ENCODE measurements around the gene TMIGD1. TPM values are rescaled to one million over a fixed set of nuclear protein-coding genes. Genes with fewer than 3 reads are reported as not detected.
"Not testable (repeated sequence)": the region's sequence is repeated elsewhere in the genome, so short reads cannot be mapped to it uniquely, and the experiment has no call there.

Gene TMIGD1
- total and polyA plus RNA-seq, 2 donors: not detected

DNA sequence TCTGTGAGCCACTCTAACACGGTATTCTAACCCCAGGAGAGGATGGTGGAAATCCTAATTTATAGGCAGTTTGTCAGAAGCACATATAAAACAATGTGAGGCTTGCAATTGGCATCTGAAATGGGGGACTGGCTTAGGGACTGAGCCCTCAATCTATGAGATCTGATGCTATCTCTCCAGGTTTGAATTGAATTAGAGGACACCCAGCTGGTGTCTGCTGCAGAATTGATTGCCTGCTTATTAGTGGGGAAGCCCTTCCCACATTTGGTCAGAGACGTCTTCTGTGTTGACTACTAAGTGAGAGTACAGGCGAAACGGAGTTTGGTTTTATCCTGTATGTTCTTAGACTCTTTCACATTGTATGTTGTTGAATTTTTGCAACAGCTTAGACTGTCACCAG lies 13.6 kb upstream of the TMIGD1 start:
- H3K4me3 ChIP-seq (ENCODE audit: low read depth, low read length): no peak overlapping the region
- 42% methylated on average over 4 of the region's 4 CpGs for WGBS
- H3K27ac ChIP-seq (ENCODE audit: low read depth): no peak overlapping the region
- DNase-seq (ENCODE audit: extremely low spot score): no peak
- H3K4me1 ChIP-seq (ENCODE audit: insufficient read depth): no peaks in the 10 kb centered on the region
- no peaks in the 10 kb centered on the region for H3K36me3 ChIP-seq (ENCODE audit: insufficient read depth)

DNA sequence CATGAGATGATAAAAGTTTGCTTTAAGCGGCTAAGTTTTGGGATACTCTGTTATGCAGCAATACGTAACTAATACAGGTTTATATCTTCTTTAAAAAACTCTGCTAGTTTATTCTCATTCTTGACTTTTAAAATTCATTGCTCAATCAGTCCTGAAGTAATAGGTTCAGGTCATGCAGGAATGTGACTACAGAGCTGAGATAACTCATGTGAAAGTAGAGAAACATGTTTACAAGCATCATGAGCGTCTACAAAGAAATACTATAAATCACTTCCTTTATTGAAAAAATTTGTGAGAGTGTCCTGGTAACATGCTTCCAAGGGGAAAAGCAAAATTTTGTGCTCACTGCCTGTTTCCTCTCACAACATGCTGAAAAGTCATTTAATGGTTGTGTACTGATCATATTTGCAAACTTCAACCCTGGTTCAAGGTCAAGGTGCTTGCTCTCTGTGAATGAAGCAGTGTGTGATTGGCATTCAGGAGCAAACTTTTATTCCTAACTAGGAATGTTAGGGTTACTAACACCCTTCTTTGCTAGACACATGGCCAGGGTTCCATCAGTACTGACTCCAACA lies 12.5 kb upstream of the TMIGD1 start:
- DNase-seq (ENCODE audit: extremely low spot score): no peak
- Histone ChIP-seq H3K4me3 (ENCODE audit: low read depth, low read length) (no peak overlapping the region), H3K36me3 (ENCODE audit: insufficient read depth) (no peaks in the 10 kb centered on the region), H3K27ac (ENCODE audit: low read depth) (no peak overlapping the region), H3K4me1 (ENCODE audit: insufficient read depth) (no peaks in the 10 kb centered on the region)
- WGBS: 80% methylated on average over 3 of the region's 3 CpGs

DNA sequence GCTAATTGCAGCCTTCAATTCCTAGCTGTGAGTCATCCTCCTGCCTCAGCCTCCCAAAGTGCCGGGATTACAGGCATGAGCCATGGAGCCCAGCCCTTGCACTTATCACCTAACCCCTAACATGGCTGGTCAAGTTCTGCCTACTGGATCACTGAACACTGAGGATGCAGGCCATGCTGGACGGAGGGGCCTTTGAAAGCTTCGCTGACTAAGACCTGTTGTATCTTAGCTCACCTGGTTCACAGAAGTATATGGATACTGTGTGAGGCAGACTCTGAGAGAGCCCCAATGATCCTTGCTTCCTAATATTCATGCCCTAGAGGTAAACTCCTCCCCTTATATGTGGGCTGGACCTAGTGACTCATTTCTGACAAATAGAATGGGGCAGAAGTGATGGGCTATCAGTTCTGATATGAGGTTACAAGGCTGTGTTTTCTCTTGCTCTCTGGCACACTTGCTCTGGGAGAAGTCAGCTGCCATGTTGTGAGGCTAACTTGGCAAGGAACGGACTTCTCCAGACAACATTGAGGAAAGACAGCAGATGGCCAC lies 11.7 kb upstream of the TMIGD1 start:
- Histone ChIP-seq H3K4me3 (ENCODE audit: low read depth, low read length) (no peak overlapping the region), H3K4me1 (ENCODE audit: insufficient read depth) (peaks cover 1% of the 10 kb centered on the region), H3K36me3 (ENCODE audit: insufficient read depth) (no peaks in the 10 kb centered on the region), H3K27ac (ENCODE audit: low read depth) (no peak overlapping the region)
- no peak for DNase-seq (ENCODE audit: extremely low spot score)
- 91% methylated on average over 4 of the region's 4 CpGs for WGBS

GRCh38 chr17:30345089-30345433 lies 11.2 kb upstream of the TMIGD1 start:
- Histone ChIP-seq H3K4me1 (ENCODE audit: insufficient read depth) (peaks cover 1% of the 10 kb centered on the region), H3K27ac (ENCODE audit: low read depth) (no peak overlapping the region), H3K4me3 (ENCODE audit: low read depth, low read length) (no peak overlapping the region), H3K36me3 (ENCODE audit: insufficient read depth) (no peaks in the 10 kb centered on the region)
- WGBS: 91% methylated on average over 2 of the region's 2 CpGs
- no peak for DNase-seq (ENCODE audit: extremely low spot score)

- no peak for DNase-seq (ENCODE audit: extremely low spot score)
- no peaks in the 10 kb centered on the region for H3K36me3 ChIP-seq (ENCODE audit: insufficient read depth)
- H3K4me1 ChIP-seq (ENCODE audit: insufficient read depth): peaks cover 1% of the 10 kb centered on the region
- no peak overlapping the region for H3K4me3 ChIP-seq (ENCODE audit: low read depth, low read length)
- WGBS: 49% methylated on average over 9 of the region's 9 CpGs
- H3K27ac ChIP-seq (ENCODE audit: low read depth): no peak overlapping the region
These were observed 10.6 kb upstream of the TMIGD1 start for GRCh38 chr17:30344283-30345088.

GRCh38 chr17:30343796-30344195 lies 9.9 kb upstream of the TMIGD1 start:
- H3K4me1 ChIP-seq (ENCODE audit: insufficient read depth): peaks cover 1% of the 10 kb centered on the region
- H3K27ac ChIP-seq (ENCODE audit: low read depth): no peak overlapping the region
- WGBS: 82% methylated on average over 4 of the region's 4 CpGs
- DNase-seq (ENCODE audit: extremely low spot score): no peak
- no peaks in the 10 kb centered on the region for H3K36me3 ChIP-seq (ENCODE audit: insufficient read depth)
- no peak overlapping the region for H3K4me3 ChIP-seq (ENCODE audit: low read depth, low read length)

GRCh38 chr17:30343244-30343643 lies 9.4 kb upstream of the TMIGD1 start:
- H3K4me1 ChIP-seq (ENCODE audit: insufficient read depth); DNase-seq (ENCODE audit: extremely low spot score); H3K27ac ChIP-seq (ENCODE audit: low read depth); H3K36me3 ChIP-seq (ENCODE audit: insufficient read depth); H3K4me3 ChIP-seq (ENCODE audit: low read depth, low read length): not testable (repeated sequence)
- 94% methylated on average over 3 of the region's 3 CpGs for WGBS

GRCh38 chr17:30341703-30342249 lies 7.9 kb upstream of the TMIGD1 start:
- DNase-seq (ENCODE audit: extremely low spot score): no peak
- no peak overlapping the region for H3K27ac ChIP-seq (ENCODE audit: low read depth)

GRCh38 chr17:30340801-30341356 lies 7.0 kb upstream of the TMIGD1 start:
- Histone ChIP-seq H3K36me3 (ENCODE audit: insufficient read depth) (no peaks in the 10 kb centered on the region), H3K4me3 (ENCODE audit: low read depth, low read length) (no peak overlapping the region), H3K4me1 (ENCODE audit: insufficient read depth) (peaks cover 1% of the 10 kb centered on the region), H3K27ac (ENCODE audit: low read depth) (peak overlapping the region; percentile 16)
- WGBS: 34% methylated on average over 6 of the region's 6 CpGs
- DNase-seq (ENCODE audit: extremely low spot score): no peak

More at GRCh38 chr17:30341703-30342249, 7.9 kb upstream of the TMIGD1 start:
- Histone ChIP-seq H3K4me1 (ENCODE audit: insufficient read depth) (peaks cover 1% of the 10 kb centered on the region), H3K4me3 (ENCODE audit: low read depth, low read length) (no peak overlapping the region), H3K36me3 (ENCODE audit: insufficient read depth) (no peaks in the 10 kb centered on the region)
- WGBS: 81% methylated on average over 5 of the region's 5 CpGs

- DNase-seq (ENCODE audit: extremely low spot score): no peak
- H3K36me3 ChIP-seq (ENCODE audit: insufficient read depth): no peaks in the 10 kb centered on the region
- WGBS: 86% methylated on average over 2 of the region's 2 CpGs
- peaks cover 1% of the 10 kb centered on the region for H3K4me1 ChIP-seq (ENCODE audit: insufficient read depth)
- no peak overlapping the region for H3K27ac ChIP-seq (ENCODE audit: low read depth)
- H3K4me3 ChIP-seq (ENCODE audit: low read depth, low read length): no peak overlapping the region
These were observed 5.2 kb upstream of the TMIGD1 start for GRCh38 chr17:30339086-30339485.

- H3K36me3 ChIP-seq (ENCODE audit: insufficient read depth): no peaks in the 10 kb centered on the region
- peaks cover 1% of the 10 kb centered on the region for H3K4me1 ChIP-seq (ENCODE audit: insufficient read depth)
- no peak overlapping the region for H3K4me3 ChIP-seq (ENCODE audit: low read depth, low read length)
- H3K27ac ChIP-seq (ENCODE audit: low read depth): no peak overlapping the region
- no peak for DNase-seq (ENCODE audit: extremely low spot score)
- WGBS: 96% methylated on average over 1 of the region's 1 CpG
These were observed 3.6 kb upstream of the TMIGD1 start for GRCh38 chr17:30337393-30337999.

DNA sequence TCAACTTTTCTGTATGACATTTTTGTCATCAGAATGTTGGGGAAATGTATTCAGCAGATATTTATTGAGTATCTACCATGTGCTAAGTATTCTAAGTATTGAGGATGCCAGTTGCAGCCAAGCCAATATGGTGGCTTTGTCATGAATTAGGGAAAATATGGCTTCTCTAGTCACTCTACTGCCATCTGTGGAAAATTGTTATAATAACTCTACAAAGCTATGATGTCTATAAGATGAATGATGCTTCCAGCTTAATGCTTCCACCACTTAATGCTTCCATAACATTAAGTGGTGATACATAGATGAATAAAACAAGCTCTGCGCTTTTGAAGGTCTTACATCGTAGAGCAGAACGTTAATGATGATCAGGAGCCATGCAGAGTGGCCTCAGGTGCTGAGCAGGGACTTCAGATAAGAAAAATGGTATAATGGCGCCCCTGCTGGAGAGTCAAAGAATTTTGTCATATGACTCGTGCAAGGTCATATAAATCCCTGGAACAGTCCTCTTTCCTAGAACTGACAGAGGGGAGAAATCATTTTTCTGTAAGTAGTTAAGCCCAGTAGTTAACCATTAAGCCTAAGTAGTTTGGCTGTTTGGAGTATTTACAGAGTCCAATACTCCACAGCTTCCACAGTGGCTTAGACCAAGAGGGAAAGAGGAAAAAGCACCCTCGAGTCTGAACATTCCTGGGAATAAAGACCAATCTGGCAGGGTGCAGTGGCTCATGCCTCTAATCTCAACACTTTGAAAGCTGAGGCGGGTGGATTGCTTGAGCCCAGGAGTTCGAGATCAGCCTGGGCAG lies 2.7 kb upstream of the TMIGD1 start:
- H3K4me3 ChIP-seq (ENCODE audit: low read depth, low read length): no peak overlapping the region
- WGBS: 58% methylated on average over 8 of the region's 8 CpGs
- no peak for DNase-seq (ENCODE audit: extremely low spot score)
- H3K36me3 ChIP-seq (ENCODE audit: insufficient read depth): no peaks in the 10 kb centered on the region
- H3K4me1 ChIP-seq (ENCODE audit: insufficient read depth): peaks cover 1% of the 10 kb centered on the region
- H3K27ac ChIP-seq (ENCODE audit: low read depth): no peak overlapping the region

DNA sequence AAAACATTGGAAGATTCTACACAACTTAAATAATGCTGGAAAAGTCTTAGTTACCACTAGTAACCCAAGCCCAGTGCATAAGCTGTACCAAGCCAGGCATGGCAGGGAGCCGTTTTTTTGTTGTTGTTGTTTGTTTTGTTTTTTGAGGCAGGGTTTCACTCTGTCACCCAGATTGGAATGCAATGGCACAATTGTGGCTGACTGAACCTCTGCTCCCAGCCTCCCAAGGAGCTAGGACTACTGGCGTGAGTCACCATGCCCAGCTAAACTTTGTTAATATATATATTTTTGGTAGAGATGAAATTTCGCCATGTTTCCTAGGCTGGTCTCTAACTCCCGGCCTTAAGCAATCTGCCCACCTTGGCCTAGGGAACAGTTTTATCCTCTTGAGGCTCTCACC lies 564 bp upstream of the TMIGD1 start:
- Histone ChIP-seq H3K4me3 (ENCODE audit: low read depth, low read length) (no peak overlapping the region), H3K36me3 (ENCODE audit: insufficient read depth) (no peaks in the 10 kb centered on the region), H3K4me1 (ENCODE audit: insufficient read depth) (no peaks in the 10 kb centered on the region), H3K27ac (ENCODE audit: low read depth) (no peak overlapping the region)
- 88% methylated on average over 4 of the region's 4 CpGs for WGBS
- no peak for DNase-seq (ENCODE audit: extremely low spot score)

All from urinary bladder (tissue), 4 donors.